ENCODE data around the gene RUFY3.
"Not testable (repeated sequence)": the region's sequence is repeated elsewhere in the genome, so short reads cannot be mapped to it uniquely, and the experiment has no call there.

Gene RUFY3

DNA sequence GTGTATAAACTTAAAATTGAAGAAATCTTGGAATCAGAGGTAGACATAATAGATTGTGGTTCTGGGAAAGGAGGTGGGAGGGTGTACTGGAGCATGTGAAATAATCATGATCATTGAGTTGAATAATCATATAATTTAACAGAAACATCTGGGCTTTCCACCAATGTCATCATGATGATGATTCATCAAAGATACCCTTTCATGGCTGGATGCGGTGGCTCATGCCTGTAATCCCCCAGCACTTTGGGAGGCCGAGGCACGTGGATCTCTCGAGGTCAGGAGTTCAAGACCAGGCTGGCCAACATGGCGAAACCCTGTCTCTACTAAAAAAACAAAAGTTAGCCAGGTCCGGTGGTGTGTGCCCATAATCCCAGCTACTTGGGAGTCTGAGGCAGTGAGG is 6.7 kb upstream of the RUFY3 start:
- TF ChIP-seq ZFX (IDR thresholded peaks at IDR 0.05; ENCODE audit: borderline replicate concordance) (no peak), CTCF (IDR thresholded peaks at IDR 0.05) (no peak)
- no peak overlapping the region for H3K27ac ChIP-seq

- no peak overlapping the region for H3K27ac ChIP-seq
- TF ChIP-seq CTCF (IDR thresholded peaks at IDR 0.05) (no peak), ZFX (IDR thresholded peaks at IDR 0.05; ENCODE audit: borderline replicate concordance) (no peak)
Observed at GRCh38 chr4:70718811-70719604, 2.8 kb upstream of the RUFY3 start.

DNA sequence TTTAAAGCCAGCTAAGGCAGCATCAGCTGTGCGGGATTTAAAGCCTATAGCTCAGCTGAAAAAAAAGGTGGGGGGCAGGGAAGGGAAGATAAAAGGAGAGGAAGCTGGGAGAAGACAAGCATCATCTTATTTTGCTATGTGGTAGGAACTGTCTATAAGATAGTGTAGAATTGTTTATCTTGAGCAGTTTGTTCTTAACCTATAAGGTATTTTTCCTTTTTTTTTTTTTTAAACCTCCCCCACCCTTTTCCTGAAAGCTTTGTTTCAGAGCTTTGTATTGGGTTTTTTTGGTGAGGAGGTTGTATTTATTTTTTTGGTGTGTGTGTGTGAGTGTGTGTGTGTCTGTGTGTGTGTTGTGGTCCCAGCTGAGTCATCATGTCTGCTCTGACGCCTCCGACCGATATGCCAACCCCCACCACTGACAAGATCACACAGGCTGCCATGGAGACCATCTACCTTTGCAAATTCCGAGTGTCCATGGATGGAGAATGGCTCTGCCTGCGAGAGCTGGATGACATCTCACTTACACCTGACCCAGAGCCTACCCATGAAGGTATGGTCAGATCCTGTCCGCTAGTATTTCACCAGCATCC is 531 bp downstream of the RUFY3 start:
- no peak overlapping the region for H3K27ac ChIP-seq

GRCh38 chr4:70724463-70724862 is 2.7 kb downstream of the RUFY3 start:
- H3K27ac ChIP-seq = no peak overlapping the region
- no peak for TF ChIP-seq CTCF (IDR thresholded peaks at IDR 0.05)
- no peak for TF ChIP-seq ZFX (IDR thresholded peaks at IDR 0.05; ENCODE audit: borderline replicate concordance)

More for the DNA sequence above, 531 bp downstream of the RUFY3 start:
- TF ChIP-seq ZFX (IDR thresholded peaks at IDR 0.05; ENCODE audit: borderline replicate concordance) = no peak
- TF ChIP-seq CTCF (IDR thresholded peaks at IDR 0.05) = no peak

DNA sequence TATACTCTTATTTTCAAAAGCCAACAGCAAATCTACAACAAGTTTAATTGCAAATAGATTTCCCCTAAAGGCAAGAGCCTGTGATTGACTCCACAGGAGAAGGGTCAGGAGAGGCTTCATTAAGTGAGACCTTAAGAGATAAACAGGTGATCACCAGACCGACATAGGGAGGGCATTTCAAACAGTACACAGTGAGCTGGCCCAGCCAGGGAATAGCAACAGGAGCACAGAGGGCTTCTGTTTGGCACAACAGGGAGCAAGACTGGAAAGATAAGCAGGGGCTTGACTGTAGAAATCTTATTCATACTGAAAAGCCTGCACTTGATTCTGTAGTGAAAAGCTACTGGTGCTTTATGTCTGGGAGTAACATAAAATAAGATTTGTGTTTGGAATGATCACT is 3.9 kb downstream of the RUFY3 start:
- H3K27ac ChIP-seq = no peak overlapping the region
- TF ChIP-seq CTCF (IDR thresholded peaks at IDR 0.05) (no peak), ZFX (IDR thresholded peaks at IDR 0.05; ENCODE audit: borderline replicate concordance) (no peak)

DNA sequence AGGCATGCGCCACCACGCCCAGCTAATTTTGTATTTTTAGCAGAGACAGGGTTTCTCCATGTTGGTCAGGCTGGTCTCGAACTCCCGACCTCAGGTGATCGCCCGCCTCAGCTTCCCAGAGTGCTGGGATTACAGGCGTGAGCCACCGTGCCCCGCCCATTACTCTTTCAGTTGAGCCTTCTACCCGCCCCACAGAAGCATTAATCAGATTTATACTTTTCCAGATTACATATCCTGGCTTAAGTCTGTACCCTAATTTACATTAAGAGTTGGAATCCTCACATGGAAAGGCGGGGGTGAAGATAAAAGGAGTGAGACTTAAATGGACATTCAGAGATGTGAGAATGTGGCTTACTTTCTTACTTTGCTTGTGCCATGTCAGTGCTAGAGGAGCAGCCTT is 4.8 kb downstream of the RUFY3 start:
- not testable (repeated sequence) for H3K27ac ChIP-seq

- H3K27ac ChIP-seq = no peak overlapping the region
Observed at GRCh38 chr4:70728091-70728490, 6.3 kb downstream of the RUFY3 start.

GRCh38 chr4:70732878-70733277 is 11.1 kb downstream of the RUFY3 start:
- H3K27ac ChIP-seq = not testable (repeated sequence)

More at GRCh38 chr4:70728091-70728490, 6.3 kb downstream of the RUFY3 start:
- TF ChIP-seq ZFX (IDR thresholded peaks at IDR 0.05; ENCODE audit: borderline replicate concordance) = no peak
